Sigmoid colon (tissue), 4 donors: ENCODE measurements around the gene CCDC85B.

Experiments used
- CTCF ChIP-seq, 4 experiments: fragments of 450-650 bp in 3 of 4; fragments of 200-600 bp in 1 of 4; IDR thresholded peaks; one replicate each; pipeline ENCODE4 v1.5.1; 2016 to 2019; ENCODE audit warnings: antibody characterized with exemption in 4 of 4, mild to moderate bottlenecking in 3 of 4, moderate library complexity in 2 of 4
- EP300 ChIP-seq, 4 donors: sonication (generic); formaldehyde crosslinking; IDR thresholded peaks; one replicate each; pipeline ENCODE4 v1.6.1; 2017; ENCODE audit warnings: antibody characterized with exemption in 4 of 4
- POLR2A ChIP-seq, 2 donors: fragments of 450-650 bp; IDR thresholded peaks; one replicate each; pipeline ENCODE4 v1.6.1; 2016; ENCODE audit warnings: antibody characterized with exemption in 2 of 2, mild to moderate bottlenecking in 2 of 2, moderate library complexity in 2 of 2
- POLR2AphosphoS5 ChIP-seq, 4 donors: sonication (generic); formaldehyde crosslinking; IDR thresholded peaks; one replicate each; pipeline ENCODE4 v1.6.1; 2017; ENCODE audit warnings: antibody characterized with exemption in 4 of 4

GRCh38 chr11:65934014-65934413 is 43.5 kb downstream of the CCDC85B start:
- TF ChIP-seq POLR2AphosphoS5 (IDR thresholded peaks at IDR 0.05) (no peak), CTCF (IDR thresholded peaks at IDR 0.05) (no peak), POLR2A (IDR thresholded peaks at IDR 0.05) (no peak), EP300 (IDR thresholded peaks at IDR 0.05) (no peak)
